Stimulated activated CD4-positive, alpha-beta T cell treated with anti-CD3 and anti-CD28 coated beads, Interleukin-1b, Interleukin-23, amount 100 ng/mL, for 48 hours (primary cell): ENCODE measurements around the gene GALNT1.

ENCODE experiments used
- DNase-seq: peaks from one replicate; pipeline ENCODE4 v3.0.0-alpha.2; 2020

GALNT1 gene

DNA sequence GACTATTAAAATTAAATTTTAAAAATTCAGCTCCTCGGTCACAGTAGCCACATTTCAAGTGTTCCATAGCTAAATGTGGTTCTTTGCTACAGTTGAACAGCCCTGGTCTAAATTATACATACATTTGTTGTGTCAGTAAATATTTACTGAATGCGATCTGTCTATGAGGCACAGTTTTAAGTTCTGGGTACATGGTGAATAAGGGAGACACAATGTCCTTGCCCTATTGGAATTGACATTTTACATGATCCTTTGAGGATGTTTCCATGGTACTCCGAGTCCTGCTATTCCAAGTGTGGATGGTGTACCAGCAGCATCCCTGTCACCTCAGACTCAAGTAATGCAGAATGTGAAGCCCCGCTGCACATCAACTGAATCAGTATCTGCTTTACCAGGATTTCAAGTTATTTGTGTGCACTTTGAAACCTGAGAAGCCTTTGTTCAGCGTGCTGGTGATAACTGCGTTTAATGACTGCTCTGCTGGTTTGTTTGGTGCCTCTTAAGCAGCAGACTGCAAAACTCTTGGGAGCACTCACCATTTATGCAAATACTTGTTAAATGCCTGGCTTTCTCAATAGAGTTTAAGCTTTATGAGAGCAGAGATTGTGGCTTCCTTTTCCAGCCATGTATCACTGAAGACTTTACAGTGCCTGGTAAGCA, 1.5 kb downstream of the GALNT1 start:
- no peak for DNase-seq

DNA sequence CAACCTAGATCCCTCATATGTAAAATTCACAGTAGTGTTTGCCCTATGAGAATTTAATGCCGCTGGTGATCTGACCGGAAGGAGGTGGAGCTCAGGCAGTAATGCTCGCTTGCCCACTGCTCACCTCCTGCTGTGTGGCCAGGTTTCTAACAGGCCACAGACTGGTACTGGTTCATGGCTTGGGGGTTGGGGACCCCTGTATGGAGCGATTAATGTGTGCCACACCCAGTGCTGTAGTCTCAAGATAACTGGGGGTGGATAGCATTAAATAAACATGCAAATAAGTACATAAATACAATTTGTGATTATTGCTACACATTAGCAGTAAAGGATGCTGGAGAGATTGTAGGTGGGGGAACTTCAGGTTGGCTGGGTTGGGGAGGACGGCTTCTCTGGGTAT, 3.2 kb downstream of the GALNT1 start:
- DNase-seq = no peak

DNA sequence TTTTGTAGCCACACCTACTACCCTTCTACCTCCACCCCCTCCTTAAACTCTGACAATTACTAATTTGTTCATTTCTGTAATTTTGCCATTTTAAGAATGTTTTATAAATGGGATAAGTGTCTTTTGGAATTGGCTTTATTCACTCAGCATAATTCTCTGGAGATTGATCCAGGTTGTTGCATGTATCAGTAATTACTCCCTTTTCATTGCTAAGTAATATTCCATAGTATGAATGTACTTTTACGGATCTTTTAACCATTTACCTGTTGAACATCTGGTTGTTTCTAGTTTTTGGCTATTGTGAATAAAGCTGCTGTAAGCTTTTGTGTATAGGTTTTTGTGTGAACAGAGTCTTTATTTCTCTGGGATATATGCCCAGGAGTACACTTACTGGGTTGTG, 4.1 kb downstream of the GALNT1 start:
- no peak for DNase-seq

DNA sequence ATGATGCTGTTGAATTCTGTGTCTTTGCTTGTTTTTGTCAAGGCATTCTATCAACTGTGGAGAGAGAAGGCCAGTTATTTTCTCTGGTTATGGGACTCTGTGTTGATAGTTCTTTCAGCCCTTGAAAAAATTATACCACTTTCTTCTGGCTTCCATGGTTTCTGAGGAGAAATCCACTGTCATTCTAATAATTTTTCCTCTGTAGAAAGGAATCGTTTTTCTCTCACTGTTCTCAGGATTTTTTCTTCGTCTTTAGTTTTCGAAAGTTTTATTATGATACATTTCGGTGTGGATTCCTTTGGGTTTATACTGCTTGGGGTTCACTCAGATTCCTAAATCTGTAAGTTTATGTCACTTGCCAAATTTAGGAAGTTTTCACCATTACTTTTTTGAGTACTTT, 6.6 kb downstream of the GALNT1 start:
- no peak for DNase-seq

DNA sequence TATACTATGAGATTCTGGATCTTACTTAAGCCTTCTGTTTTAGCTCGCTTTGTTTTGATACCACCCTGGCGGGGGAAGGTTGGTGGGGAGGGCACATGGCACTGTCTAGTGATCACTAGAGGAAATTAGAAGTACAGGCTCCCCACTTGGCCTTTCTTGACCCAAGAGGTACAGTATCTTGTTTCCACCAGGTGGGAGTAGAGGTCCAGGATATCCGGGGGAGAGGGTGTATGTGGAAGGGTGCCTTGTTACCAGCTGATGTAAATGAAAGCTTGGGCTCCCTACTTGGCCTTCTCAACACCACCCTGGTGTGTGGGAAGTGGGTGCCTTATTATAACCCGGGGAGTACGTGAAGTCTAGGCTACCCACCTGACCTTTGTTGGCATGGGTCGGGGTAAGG, 7.5 kb downstream of the GALNT1 start:
- DNase-seq = no peak

DNA sequence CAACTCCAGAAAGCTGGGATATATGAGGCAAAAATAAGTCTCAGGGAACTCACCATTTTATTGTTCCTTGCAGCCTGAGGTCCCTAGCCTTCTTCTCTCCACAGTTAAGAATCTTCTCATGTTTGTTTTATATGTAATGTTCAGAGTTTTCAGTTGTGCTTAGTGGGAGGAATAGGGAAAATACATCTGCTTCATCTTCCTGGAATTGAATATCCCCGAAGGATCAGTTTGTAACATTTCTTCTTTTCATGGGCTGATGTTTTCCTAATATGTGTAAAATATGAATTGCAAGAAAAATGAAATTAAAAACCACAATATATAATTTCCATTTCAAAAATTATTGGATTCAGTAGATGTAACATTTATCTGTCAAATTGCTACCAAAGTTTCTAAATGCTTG, 8.0 kb downstream of the GALNT1 start:
- DNase-seq = no peak

DNA sequence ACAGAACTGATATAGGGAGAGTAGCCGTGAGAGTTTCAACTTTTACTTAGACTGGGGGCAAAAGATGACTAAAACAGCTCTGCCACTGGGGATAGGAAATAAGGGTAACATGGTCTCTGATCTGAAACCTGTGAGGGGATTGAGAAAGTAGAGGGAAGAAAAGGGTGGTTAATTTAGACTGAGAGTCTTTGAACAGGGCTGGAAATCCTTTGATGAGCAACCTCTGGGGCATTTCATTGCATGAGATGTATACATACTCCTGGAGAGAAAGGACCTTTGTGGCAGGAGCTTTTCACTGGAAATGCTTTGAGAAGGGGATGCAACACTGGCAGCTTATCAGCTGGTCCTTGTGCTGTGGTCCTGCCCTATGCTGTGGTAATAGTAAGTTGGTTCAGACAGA, 9.4 kb downstream of the GALNT1 start:
- DNase-seq = no peak

DNA sequence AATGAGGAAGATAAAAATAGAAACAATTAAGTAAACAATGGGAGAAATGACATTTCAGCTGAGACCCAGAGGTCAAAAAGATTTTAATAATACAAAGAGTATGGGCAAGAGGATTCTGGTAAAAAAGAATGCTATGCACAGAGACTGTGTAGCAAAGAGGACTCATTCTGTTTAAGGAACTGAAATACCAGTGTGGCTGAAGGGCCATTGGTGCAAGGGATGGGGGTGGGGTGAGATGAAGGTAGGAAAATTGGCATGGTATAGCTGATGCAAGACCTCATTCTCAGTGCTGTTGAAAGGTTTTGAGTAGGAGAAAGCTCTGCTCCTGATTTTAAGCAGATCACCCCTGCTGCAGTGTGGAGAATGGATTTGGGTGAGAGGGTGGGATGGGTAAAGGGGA, 10.8 kb downstream of the GALNT1 start:
- no peak for DNase-seq

DNA sequence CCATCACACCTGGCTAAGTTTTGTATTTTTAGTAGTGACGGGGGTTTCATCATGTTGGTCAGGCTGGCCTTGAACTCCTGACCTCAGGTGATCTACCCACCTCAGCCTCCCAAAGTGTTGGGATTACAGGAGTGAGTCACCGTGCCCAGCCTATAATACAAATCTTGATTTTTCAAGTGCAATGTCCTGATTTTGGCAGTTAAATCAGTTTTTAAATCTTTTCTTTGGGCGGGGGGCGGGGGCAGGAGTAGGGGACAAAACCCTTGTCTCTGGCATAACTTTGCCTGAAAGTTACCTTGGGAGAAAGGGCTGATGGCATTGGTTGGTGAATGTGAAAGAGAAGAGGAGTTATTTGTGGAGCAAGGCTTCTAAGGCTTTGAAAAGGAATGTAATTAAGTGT, 12.3 kb downstream of the GALNT1 start:
- DNase-seq = no peak

DNA sequence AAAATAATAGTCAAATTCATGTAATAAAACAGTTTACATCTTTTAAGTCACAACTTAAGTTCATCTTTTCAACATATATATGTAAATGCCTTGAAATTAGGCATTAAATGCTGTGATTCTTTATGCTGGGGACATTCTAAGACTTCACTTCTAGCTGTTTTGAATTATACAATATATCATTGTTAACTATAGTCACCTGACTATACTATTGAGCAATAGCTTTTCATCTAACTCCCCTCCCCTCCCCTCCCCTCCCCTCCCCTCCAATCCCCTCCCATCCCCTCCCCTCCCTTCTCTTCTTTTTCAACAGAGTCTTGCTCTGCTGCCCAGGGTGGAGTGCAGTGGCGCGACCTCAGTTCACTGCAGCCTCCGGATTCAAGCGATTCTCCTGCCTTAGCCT, 16.2 kb downstream of the GALNT1 start:
- DNase-seq = no peak

DNA sequence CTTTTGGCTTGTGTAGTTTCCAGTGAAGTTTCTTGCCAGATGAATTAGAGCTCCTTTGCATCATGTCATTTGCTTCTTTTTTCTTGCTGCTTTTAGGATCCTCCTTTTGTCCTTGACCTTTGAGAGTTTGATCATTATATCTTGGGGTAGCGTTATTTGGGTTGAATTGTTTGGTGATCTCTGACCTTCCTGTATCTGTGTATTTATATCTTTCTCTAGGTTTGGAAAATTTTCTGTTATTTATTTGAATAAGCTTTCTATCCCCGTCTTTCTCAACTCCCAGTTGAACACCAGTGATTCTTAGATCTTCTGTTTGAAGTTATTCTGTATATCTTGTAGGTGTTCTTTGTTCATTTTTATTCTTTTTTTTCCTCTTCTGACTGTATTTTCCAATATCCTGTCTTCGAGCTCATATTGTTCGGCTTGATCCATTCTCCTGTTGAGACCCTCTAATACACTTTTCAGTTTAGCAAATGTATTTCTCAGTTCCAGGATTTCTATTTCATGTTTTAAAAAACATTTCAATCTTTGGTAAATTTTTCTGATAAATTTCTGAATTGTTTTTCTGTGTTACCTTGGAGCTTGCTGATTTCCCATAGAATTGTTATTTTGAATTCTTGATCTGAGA, 20.8 kb downstream of the GALNT1 start:
- DNase-seq = no peak

DNA sequence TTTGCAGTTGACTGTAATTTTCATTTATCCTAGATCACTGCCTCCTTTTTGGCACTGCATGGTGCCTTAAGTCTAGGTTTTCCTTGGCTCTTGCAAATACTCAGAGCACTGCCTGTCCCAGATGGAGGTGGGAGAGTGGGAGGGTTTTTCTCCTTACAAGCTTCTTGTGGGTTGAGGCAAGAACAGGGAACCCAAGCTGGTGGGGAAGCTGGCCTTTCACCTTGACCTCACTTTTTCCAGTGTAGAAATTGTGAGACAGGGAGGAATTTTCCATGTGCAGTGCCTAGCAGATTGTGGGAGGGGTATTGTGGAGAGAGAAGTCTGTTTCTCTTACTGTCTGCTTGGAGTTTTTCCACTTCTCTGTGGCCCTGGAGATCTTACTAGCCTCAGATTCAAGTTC, 21.5 kb downstream of the GALNT1 start:
- DNase-seq = no peak

DNA sequence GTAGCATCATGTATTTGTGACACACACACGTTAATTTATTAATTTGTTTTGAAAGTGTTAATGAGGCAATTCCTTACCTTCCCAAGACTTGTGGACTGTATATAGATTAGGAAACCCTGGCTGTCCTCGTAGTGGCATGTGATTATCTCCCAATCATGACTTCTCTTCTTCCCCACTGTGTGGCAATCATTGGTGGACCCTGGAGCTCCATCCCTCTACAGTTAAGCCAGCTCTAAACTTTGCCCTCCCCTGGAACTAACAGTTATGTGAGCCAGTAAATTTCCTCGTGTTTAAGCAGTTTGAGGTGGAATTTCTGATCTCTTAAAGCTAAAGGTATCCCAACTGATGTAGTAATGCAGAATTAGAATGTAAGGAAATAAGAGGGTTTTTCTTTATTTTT, 22.0 kb downstream of the GALNT1 start:
- DNase-seq = no peak

DNA sequence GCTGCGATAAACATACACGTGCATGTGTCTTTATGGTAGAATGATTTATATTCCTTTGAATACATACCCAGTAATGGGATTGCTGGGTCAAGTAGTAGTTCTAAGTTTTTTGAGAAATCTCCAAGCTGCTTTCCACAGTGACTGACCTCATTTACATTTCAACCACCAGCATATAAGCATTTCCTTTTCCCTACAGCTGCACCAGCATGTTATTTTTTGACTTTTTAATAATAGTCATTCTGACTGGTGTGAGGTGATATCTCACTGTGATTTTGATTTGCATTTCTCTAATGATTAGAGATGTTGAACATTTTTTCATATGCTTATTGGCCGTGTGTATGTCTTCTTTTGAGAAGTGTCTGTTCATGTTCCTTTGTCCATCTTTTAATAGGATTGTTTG, 22.8 kb downstream of the GALNT1 start:
- no peak for DNase-seq

DNA sequence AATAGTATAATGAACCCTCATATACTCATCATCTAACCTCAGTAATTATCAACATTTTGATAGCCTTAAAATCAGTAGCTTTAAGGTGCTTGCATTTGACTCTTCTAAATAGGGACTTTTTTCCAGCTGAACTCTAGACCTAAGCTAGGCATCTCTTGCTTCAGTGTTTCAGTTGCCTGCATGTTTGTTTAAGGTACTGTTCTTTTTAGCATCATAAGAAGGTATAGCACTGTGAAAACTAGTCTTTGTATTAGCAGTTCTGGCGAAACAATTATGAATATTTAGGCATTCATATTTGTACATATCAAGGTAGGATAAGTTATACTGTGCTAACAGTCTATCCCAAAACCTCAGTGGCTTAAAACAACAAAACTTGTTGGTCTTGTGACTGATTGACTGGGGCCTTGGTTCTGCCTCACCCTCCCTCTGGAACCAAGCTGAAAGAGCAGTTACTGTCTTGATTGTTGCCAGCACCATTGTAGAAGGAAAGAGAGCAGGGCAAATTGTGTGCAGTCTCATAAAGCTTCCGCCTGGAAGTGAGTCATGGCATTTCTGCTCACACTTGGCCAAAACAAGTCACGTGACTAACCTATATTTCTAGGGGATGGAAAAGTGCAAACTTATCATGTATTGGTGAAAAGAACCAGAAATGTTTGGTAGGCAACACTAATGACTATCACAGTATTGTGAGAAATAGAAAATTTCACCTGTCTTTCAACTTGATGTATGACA, 24.3 kb downstream of the GALNT1 start:
- DNase-seq = no peak

DNA sequence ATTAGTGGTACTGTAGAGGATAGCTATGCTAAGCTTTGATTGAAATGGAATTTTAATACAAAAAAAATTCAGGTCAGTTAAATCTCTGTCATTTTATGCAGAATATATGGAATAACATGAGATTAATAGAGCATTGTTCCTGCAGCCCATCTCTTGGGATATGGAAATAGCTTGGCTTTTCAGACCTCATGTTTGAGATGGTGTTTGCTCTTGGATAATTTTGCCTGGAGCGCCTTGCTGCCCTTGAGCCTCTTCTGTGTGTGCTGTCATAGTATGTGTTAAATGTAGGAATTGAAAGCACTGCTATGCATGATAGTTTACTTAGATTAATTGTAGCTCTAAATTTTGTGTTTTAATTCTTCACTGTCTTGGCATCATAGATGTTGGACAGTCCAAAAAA, 27.7 kb downstream of the GALNT1 start:
- no peak for DNase-seq

DNA sequence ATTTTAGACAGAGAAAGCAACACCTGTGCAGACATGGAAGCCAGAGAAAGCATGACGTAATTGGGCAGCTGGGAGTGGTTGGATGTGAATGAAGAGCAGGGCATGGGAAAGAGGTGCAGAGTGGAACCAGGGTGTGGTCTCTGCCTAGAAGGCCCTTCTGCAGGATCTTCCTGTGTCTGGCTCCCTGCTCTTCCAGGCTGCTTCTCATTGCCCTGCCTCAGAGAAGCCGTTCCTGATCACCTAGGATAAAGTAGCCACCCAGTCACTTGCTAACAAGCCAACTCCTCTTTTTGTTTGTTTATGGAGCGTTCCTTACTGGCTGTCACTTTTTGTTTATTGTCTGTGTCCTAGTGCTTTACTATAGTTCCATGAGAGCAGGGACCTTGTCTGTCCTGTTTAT, 28.5 kb downstream of the GALNT1 start:
- DNase-seq = no peak

DNA sequence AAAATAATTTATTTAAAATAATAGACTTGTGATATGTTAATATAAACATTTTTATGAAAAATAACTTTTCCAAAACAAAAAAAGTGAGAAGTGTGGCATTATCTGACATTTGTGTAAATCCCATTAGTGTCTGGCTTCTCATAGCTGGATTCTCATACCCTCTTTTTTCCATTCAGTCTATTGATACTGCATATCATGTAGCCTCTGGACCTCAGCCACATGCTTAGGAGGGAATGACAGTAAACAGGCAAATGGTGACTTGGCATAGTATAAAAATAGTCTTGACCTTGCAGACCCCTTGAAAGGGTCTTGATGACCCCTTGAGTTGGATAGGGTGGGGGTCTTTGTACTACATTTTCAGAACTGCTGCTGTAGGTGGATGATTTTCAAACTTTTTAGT, 29.2 kb downstream of the GALNT1 start:
- DNase-seq = no peak

DNA sequence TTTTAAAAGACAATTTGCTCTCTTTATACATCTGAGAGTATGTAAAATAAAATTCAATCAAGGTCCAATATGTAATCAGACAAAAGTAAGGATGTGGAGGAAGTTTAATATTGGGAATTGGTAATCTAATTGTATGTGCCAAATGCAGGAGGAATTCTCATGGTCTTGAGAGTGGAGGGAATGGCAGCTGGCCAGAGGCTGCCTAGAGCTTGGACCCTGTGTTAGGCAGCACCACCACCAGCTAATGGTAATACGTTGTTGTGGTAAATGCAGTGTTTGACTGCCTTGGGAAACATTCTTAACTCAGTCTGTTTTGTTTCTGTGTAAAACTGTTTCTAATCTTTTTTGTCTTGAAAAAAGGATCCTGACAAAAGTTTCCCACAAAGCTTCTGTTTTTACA, 30.0 kb downstream of the GALNT1 start:
- no peak for DNase-seq

DNA sequence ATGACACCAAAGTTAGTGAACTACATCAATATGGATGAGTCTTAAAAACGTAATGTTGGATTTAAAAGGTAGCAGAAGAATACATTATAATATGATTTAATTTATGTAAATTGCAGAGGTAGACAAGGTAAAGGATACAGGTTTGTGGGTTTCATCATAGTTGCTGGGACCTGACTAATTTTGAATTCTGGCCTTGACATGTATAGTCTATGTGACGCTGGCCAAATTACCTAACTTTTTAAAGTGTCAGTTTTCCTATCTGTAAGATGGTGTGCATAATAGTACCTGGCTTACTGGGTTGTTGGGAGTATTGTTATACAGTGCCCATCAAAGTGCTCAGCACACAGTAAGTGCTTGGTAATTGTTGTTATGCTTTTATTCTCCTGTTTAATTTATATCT, 34.5 kb downstream of the GALNT1 start:
- DNase-seq = no peak

DNA sequence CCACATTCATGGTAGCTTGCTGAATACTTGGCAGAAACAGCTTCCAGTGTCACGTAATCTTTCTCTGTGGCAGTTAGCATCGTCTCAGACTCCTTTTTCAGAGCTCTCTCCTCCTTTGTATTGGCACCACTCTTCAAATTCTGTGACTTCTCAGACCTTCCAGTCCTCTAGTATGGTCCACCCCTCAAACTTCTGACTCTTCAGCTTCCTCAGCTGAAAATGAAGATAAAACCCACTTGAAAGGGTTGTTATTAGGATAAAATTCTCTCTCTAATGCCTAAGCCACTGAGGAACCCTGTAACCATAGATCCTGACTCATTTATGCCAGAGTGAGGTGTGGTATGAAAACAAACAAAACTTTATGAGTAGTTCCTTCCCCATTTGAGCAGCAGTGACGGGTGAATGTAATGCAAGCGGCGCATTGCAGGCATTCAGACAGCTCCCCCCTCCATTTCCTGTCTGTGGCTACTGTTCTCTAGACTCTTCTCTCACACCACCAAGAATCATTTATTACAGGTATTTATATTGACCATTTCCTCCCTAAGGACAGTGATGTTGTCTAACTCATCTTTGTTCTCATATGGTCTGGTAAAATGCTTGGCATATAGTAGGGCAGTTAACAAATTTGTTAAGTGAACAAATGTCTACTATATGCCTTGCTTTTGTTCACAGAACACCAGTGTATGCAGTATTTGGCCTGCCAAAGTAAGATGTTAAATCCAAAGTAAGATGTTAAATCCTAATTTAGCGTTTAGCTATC, 35.3 kb downstream of the GALNT1 start:
- peak; percentile 75 for DNase-seq

DNA sequence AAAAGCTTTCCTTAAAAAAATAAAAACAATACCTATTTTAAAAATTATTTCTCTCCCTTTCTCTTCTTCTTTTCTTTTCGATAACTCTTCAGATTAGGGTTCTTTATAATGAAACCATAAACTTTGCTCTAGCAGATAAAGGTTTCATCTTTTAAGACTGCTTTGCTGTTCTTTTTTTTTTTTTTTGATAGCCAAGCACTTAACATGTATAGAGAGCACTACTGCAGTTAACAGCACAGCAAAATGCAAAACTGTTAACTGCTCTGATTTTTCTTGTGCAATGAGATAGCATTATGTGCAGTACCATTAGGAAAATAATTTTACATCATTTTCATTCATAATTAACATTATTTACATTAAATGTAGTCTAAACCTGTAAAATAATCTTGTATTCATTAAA, 36.3 kb downstream of the GALNT1 start:
- no peak for DNase-seq

DNA sequence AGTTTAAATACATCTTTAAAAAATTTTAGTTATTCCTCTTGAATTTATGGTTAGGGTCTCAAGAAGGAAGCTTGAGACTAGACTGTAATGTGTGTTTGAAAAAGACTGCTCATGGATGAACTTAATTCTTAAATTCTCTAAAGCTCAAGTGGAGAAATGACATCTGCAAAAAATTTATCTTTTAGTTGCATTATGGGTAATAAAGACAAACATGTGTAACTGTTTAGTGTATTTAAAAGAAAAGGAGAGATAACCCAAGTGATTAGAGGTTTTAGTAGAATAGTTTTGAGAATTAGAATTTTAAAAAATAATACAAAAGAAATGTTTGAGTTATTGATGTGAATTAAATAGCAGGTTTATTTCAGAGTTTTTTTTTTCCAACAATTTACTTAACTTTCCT, 36.7 kb downstream of the GALNT1 start:
- DNase-seq = no peak

DNA sequence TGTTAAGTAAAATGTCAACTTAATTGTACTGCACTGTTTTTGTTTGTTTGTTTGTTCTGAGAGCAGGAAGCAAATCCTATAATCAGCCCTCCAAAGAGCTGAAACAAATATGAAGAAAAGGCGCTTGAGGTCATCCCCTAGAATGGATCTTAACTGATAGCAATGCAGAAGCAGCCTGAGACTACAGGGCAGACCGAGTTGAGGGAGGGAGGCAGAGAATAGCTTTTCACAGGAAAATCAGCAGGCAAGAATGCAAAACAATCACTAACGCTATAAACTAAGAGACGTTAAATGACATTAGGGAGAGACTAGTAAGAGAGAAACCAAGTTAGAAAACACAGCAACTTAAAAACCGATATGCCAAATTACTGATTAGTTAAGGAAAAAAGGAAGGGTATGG, 37.2 kb downstream of the GALNT1 start:
- no peak for DNase-seq
